CD14-positive monocyte (primary cell): Measurements from ENCODE around the gene KCNMB1. TPM values are rescaled to one million over a fixed set of nuclear protein-coding genes. Genes with fewer than 3 reads are reported as not detected.

Source experiments
- DNase-seq, 3 donors: peaks; one replicate each; pipeline ENCODE4 v3.0.0-alpha.2; 2011 to 2022
- H2AFZ ChIP-seq: 2 replicates; pipeline ENCODE4 v1.6.0; 2012; ENCODE audit warnings: mild to moderate bottlenecking, low read depth, low read length, inconsistent platforms; ENCODE audit not compliant: insufficient read depth, poor library complexity, severe bottlenecking
- H3K27ac ChIP-seq, 2 donors: 1 replicate in 1 of 2; 2 replicates in 1 of 2; pipeline ENCODE4 v1.5.1; 2012 to 2013; ENCODE audit warnings: low read length in 2 of 2, control low read depth in 1 of 2, inconsistent platforms in 1 of 2, low read depth in 1 of 2, mild to moderate bottlenecking in 1 of 2
- H3K27me3 ChIP-seq, 2 donors: one replicate each; pipeline versions ENCODE4 v1.6.0 to v1.6.1; 2011 to 2013; ENCODE audit warnings: low read length in 2 of 2; ENCODE audit not compliant: control insufficient read depth in 2 of 2, insufficient read depth in 2 of 2
- H3K36me3 ChIP-seq, 2 donors: replicated peaks in 1 of 2; 1 replicate in 1 of 2; 2 replicates in 1 of 2; pipeline versions ENCODE4 v1.5.1 to v1.6.1; 2012 to 2013; ENCODE audit warnings: low read length in 2 of 2, control low read depth in 1 of 2, inconsistent platforms in 1 of 2, mild to moderate bottlenecking in 1 of 2; ENCODE audit not compliant: insufficient read depth in 2 of 2, control insufficient read depth in 1 of 2
- H3K4me1 ChIP-seq, 2 donors: 1 replicate in 1 of 2; 2 replicates in 1 of 2; pipeline versions ENCODE4 v1.5.1 to v1.6.1; 2012 to 2013; ENCODE audit warnings: low read length in 2 of 2, control low read depth in 1 of 2, inconsistent platforms in 1 of 2, mild to moderate bottlenecking in 1 of 2, moderate library complexity in 1 of 2; ENCODE audit not compliant: insufficient read depth in 2 of 2, control insufficient read depth in 1 of 2
- H3K4me2 ChIP-seq: replicated peaks from 2 replicates; pipeline ENCODE3; 2012; ENCODE audit warnings: low read length, moderate library complexity, mild to moderate bottlenecking; ENCODE audit not compliant: poor library complexity, severe bottlenecking; ENCODE audit errors: extremely low read depth
- H3K4me3 ChIP-seq, 3 experiments: fragments of 200-600 bp in 1 of 3; sonication (generic) in 1 of 3; replicated peaks in 1 of 3; 1 replicate in 2 of 3; 2 replicates in 1 of 3; pipeline ENCODE4 v1.5.1; 2011 to 2013; ENCODE audit warnings: low read length in 3 of 3, mild to moderate bottlenecking in 3 of 3, control low read depth in 2 of 3, low read depth in 2 of 3, inconsistent platforms in 1 of 3, moderate library complexity in 1 of 3
- H3K79me2 ChIP-seq: 2 replicates; pipeline ENCODE4 v1.6.0; 2012; ENCODE audit warnings: mild to moderate bottlenecking, control low read depth, inconsistent platforms, low read length, moderate library complexity; ENCODE audit not compliant: insufficient read depth
- H3K9ac ChIP-seq: 2 replicates; pipeline ENCODE4 v1.6.0; 2017; ENCODE audit warnings: low read length, mild to moderate bottlenecking; ENCODE audit not compliant: insufficient read depth, poor library complexity, severe bottlenecking
- H3K9me3 ChIP-seq, 2 donors: replicated peaks in 1 of 2; 1 replicate in 1 of 2; 2 replicates in 1 of 2; pipeline versions ENCODE4 v1.5.1 to v1.6.1; 2012 to 2013; ENCODE audit warnings: low read length in 2 of 2, control low read depth in 1 of 2; ENCODE audit not compliant: control insufficient read depth in 1 of 2, insufficient read depth in 1 of 2
- H4K20me1 ChIP-seq: 2 replicates; pipeline ENCODE4 v1.6.0; 2012; ENCODE audit warnings: mild to moderate bottlenecking, low read length, control low read depth, moderate library complexity; ENCODE audit not compliant: insufficient read depth
- H3K27ac Mint-ChIP-seq, 7 donors: one replicate each; pipeline ENCODE4 v1.8.0; 2020; ENCODE audit warnings: mild to moderate bottlenecking in 7 of 7, mixed read lengths in 7 of 7, moderate library complexity in 6 of 7, inconsistent platforms in 2 of 7
- H3K27me3 Mint-ChIP-seq, 3 donors: one replicate each; pipeline ENCODE4 v1.8.0; 2021 to 2022; ENCODE audit warnings: low read depth in 3 of 3, mild to moderate bottlenecking in 3 of 3, mixed read lengths in 3 of 3, moderate library complexity in 3 of 3, inconsistent platforms in 1 of 3
- H3K36me3 Mint-ChIP-seq, 2 donors: one replicate each; pipeline ENCODE4 v1.8.0; 2020; ENCODE audit warnings: mixed read lengths in 2 of 2, inconsistent platforms in 1 of 2, mild to moderate bottlenecking in 1 of 2
- H3K4me1 Mint-ChIP-seq: one replicate; pipeline ENCODE4 v1.8.0; 2020; ENCODE audit warnings: mild to moderate bottlenecking, mixed read lengths
- H3K4me3 Mint-ChIP-seq, 2 donors: one replicate each; pipeline ENCODE4 v1.8.0; 2020; ENCODE audit warnings: mild to moderate bottlenecking in 2 of 2, mixed read lengths in 2 of 2, moderate library complexity in 1 of 2
- H3K9me3 Mint-ChIP-seq, 7 donors: one replicate each; pipeline ENCODE4 v1.8.0; 2020 to 2022; ENCODE audit warnings: mixed read lengths in 7 of 7, mild to moderate bottlenecking in 6 of 7, moderate library complexity in 6 of 7, inconsistent platforms in 2 of 7
- whole genome bisulfite sequencing: methylation state at CpG from one replicate; pipeline ENCODE4 v1.1.5; 2013; ENCODE audit warnings: missing lambda C conversion rate; ENCODE audit not compliant: insufficient coverage; 5-methylcytosine and 5-hydroxymethylcytosine counted together
- intact Hi-C, 2 donors: fragments of 100-400 bp; cut with micrococcal nuclease; formaldehyde crosslinking; loops; one replicate each; pipeline versions ENCODE4 v1.15.0 to v1.15.1; 2023
- polyA plus RNA-seq, 3 donors: library from polyadenylated mRNA; depleted of rRNA in 1 of 3; unstranded in 2 of 3; stranded (reverse) in 1 of 3; fragments of 300-500 nt in 2 of 3; fragments of >200 nt in 1 of 3; fragmentation: Illumina TruSeq in 2 of 3; gene quantifications; 1 replicate in 2 of 3; 2 replicates in 1 of 3; pipeline ENCODE4 v1.2.3, GENCODE V29; 2012 to 2021
- TF ChIP-seq, protein P1 (sequence below): fragments of 200-600 bp; IDR thresholded peaks from one replicate; pipeline ENCODE4 v1.8.0; 2022; ENCODE audit warnings: antibody characterized with exemption, mild to moderate bottlenecking

The KCNMB1 gene
- polyA plus RNA-seq, 3 donors, result 0.79 to 20.8 (median 1.2) TPM

DNA sequence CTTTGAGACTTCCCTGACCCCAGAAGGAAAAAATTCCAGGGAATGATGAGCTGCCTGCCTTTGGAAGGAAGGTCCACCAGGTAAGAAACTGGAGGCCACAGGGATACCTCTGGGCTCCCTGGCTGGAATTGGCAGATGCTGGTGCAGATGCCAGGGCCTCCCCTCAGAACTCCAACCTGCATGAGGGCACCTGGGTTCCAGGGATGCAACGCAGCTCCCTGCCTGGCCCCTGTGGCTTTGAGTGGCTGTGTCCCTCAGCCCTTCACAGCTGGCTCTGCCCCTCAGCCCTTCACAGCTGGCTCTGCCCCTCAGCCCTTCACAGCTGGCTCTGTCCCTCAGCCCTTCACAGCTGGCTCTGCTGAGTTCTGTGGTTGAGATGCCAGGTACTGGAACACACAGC, 13.9 kb downstream of the KCNMB1 start:
- no peak for DNase-seq
- Histone ChIP-seq H3K27ac (no peak overlapping the region), H2AFZ (no peak overlapping the region), H3K9ac (no peak overlapping the region), H3K36me3 (peaks cover 20 to 32% of the 10 kb centered on the region in 2 donors), H3K4me1 (peaks cover 5 to 8% of the 10 kb centered on the region in 2 donors), H3K4me2 (no peak overlapping the region), H4K20me1 (no peaks in the 10 kb centered on the region), H3K9me3 (no peaks in the 10 kb centered on the region), H3K79me2 (no peaks in the 10 kb centered on the region), H3K4me3 (no peak overlapping the region), H3K27me3 (no peaks in the 10 kb centered on the region)
- H3K4me1 Mint-ChIP-seq, result peaks cover 9% of the 10 kb centered on the region
- WGBS, result 100% methylated on average over 1 of the region's 1 CpG
- H3K27me3 Mint-ChIP-seq, result peaks cover 0 to 7% (median 2%) of the 10 kb centered on the region in 3 donors
- TF ChIP-seq, protein P1, sequence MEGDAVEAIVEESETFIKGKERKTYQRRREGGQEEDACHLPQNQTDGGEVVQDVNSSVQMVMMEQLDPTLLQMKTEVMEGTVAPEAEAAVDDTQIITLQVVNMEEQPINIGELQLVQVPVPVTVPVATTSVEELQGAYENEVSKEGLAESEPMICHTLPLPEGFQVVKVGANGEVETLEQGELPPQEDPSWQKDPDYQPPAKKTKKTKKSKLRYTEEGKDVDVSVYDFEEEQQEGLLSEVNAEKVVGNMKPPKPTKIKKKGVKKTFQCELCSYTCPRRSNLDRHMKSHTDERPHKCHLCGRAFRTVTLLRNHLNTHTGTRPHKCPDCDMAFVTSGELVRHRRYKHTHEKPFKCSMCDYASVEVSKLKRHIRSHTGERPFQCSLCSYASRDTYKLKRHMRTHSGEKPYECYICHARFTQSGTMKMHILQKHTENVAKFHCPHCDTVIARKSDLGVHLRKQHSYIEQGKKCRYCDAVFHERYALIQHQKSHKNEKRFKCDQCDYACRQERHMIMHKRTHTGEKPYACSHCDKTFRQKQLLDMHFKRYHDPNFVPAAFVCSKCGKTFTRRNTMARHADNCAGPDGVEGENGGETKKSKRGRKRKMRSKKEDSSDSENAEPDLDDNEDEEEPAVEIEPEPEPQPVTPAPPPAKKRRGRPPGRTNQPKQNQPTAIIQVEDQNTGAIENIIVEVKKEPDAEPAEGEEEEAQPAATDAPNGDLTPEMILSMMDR, result no peak
- peak overlapping the region in 2 of 7 donors; percentile 35 to 48 for H3K27ac Mint-ChIP-seq
- H3K36me3 Mint-ChIP-seq, result peaks cover 36 to 39% of the 10 kb centered on the region in 2 donors
- H3K4me3 Mint-ChIP-seq, result no peak overlapping the region
- intact Hi-C loops, result no loop called here
- H3K9me3 Mint-ChIP-seq, result peaks cover 0 to 4% (median 2%) of the 10 kb centered on the region in 7 donors

DNA sequence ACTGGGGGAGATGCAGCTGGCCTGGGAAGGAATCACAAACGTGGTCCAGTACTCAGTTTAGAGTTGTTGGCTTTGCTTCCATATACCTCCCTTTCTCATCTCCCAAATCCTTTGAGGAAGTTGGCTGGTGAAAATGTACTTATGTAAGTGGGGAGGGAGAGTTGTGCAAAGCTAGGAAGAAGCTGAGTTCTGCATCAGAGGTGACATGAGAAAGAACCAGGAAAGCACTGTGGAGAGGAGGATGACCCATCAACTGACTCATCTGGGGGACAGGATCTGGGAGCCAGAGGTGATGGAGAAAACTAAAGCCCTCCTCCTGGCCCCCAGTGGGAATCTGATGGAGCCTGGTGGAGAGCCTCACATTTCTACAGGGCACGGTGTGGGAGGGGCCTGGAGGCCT, 16.2 kb downstream of the KCNMB1 start:
- Histone ChIP-seq H3K27ac (no peak overlapping the region), H3K9me3 (no peaks in the 10 kb centered on the region), H4K20me1 (no peaks in the 10 kb centered on the region), H3K4me3 (no peak overlapping the region), H2AFZ (no peak overlapping the region), H3K36me3 (peaks cover 0 to 9% of the 10 kb centered on the region in 2 donors), H3K4me1 (peaks cover 14 to 19% of the 10 kb centered on the region in 2 donors), H3K27me3 (no peaks in the 10 kb centered on the region), H3K9ac (no peak overlapping the region), H3K4me2 (no peak overlapping the region), H3K79me2 (no peaks in the 10 kb centered on the region)
- intact Hi-C loops, result no loop called here
- Mint-ChIP-seq H3K9me3 (peaks cover 0 to 4% (median 0%) of the 10 kb centered on the region in 7 donors), H3K27ac (peak overlapping the region in 3 of 7 donors; percentile 32 to 68 (median 54)), H3K27me3 (peaks cover 0 to 7% (median 2%) of the 10 kb centered on the region in 3 donors), H3K4me1 (peaks cover 18% of the 10 kb centered on the region), H3K36me3 (peaks cover 15 to 16% of the 10 kb centered on the region in 2 donors), H3K4me3 (no peak overlapping the region)
- TF ChIP-seq, protein P1, result no peak
- WGBS, result no CpG with 5 or more reads among the region's 2 CpGs
- peak; percentile 6 to 50 (median 18) for DNase-seq
